Myocyte (in vitro differentiated cells): ENCODE results near the gene NDUFV3. TPM values are rescaled to one million over a fixed set of nuclear protein-coding genes. Genes with fewer than 3 reads are reported as not detected.

ENCODE experiments used
- microRNA-seq: library from miRNA; unstranded; fragments of <30 nt; microRNA quantifications from one replicate; pipeline ENCODE4, GENCODE V29; 2016
- total RNA-seq: library from RNA; depleted of rRNA; stranded (reverse); fragments of >200 nt; gene quantifications from 2 replicates; pipeline ENCODE4 v1.2.3, GENCODE V29; 2014

NDUFV3 gene
- total RNA-seq, 1 donor from 2014 or later, result 44.0 TPM

Small RNA genes within 50 kb of the gene (microRNA-seq; reads per million reads assigned to microRNA genes)
- gene MIR5692B, result not detected

Other genes starting within 250 kb of the NDUFV3 start
- not detected in 2 replicates for gene PDE9A, start 239.7 kb upstream of the NDUFV3 start, total RNA-seq
- 7.5 and 8.7 TPM in 2 replicates for gene WDR4, start 13.8 kb upstream of the NDUFV3 start, total RNA-seq
- gene ERVH48-1, start 32.3 kb downstream of the NDUFV3 start, total RNA-seq, result not detected in 2 replicates
- 16.5 and 18.4 TPM in 2 replicates for gene PKNOX1, start 81.3 kb downstream of the NDUFV3 start, total RNA-seq
- gene CBS, start 182.5 kb downstream of the NDUFV3 start, total RNA-seq, result 15.8 and 20.0 TPM in 2 replicates
- gene U2AF1, start 214.3 kb downstream of the NDUFV3 start, total RNA-seq, result 17.9 and 18.3 TPM in 2 replicates